ENCODE data around the gene PCGF3. TPM values are rescaled to one million over a fixed set of nuclear protein-coding genes. Genes with fewer than 3 reads are reported as not detected.

PCGF3 gene
- total and polyA plus RNA-seq, 12 donors, result 17.5 to 50.8 (median 21.9) TPM

- peaks cover under 1 to 86% (median 37%) of the 10 kb centered on the region in 9 donors for H3K36me3 ChIP-seq
- WGBS, 2 donors, result 91 to 92% methylated on average over 12 of the region's 12 CpGs
- intact Hi-C loops (cut with DNase I), result loop anchor here in 2 of 10 donors (5.0 to 10.0 kb wide), 3 partner anchors 155 to 257 kb away; no protein-coding TSS in a partner anchor
Measured at GRCh38 chr4:740011-740410, 34.4 kb downstream of the PCGF3 start.

GRCh38 chr4:740656-741282 is 35.1 kb downstream of the PCGF3 start:
- no peak for TF ChIP-seq CTCF (IDR thresholded peaks at IDR 0.05)
- Histone ChIP-seq H3K4me3 (no peak overlapping the region), H3K27me3 (no peaks in the 10 kb centered on the region), H3K4me1 (no peaks in the 10 kb centered on the region), H3K36me3 (peaks cover 0 to 79% (median 31%) of the 10 kb centered on the region in 9 donors), H3K9me3 (no peaks in the 10 kb centered on the region), H3K27ac (no peak overlapping the region)
- DNase-seq (no peak), ATAC-seq (no peak)
- intact Hi-C loops (cut with DNase I), result loop anchor here in 2 of 10 donors (5.0 to 10.0 kb wide), 3 partner anchors 154 to 257 kb away; no protein-coding TSS in a partner anchor
- WGBS, 2 donors, result 85 to 87% methylated on average over 19 of the region's 19 CpGs

More at GRCh38 chr4:740011-740410, 34.4 kb downstream of the PCGF3 start:
- ATAC-seq (no peak), DNase-seq (no peak)
- Histone ChIP-seq H3K27ac (no peak overlapping the region), H3K4me3 (no peak overlapping the region), H3K27me3 (no peaks in the 10 kb centered on the region), H3K9me3 (no peaks in the 10 kb centered on the region), H3K4me1 (no peaks in the 10 kb centered on the region)
- TF ChIP-seq CTCF (IDR thresholded peaks at IDR 0.05), result no peak

GRCh38 chr4:742096-742741 is 36.6 kb downstream of the PCGF3 start:
- no peak overlapping the region for H3K27ac ChIP-seq
- ATAC-seq (peak in 4 of 8 donors; percentile 21 to 35 (median 31)), DNase-seq (no peak)
- H3K4me3 ChIP-seq, result no peak overlapping the region
- WGBS, 2 donors, result 82 to 83% methylated on average over 21 of the region's 21 CpGs
- intact Hi-C loops (cut with DNase I), result loop anchor here in 2 of 10 donors (5.0 to 10.0 kb wide), 3 partner anchors 153 to 255 kb away; no protein-coding TSS in a partner anchor
- peaks cover 0 to 67% (median 26%) of the 10 kb centered on the region in 9 donors for H3K36me3 ChIP-seq
- no peak for TF ChIP-seq CTCF (IDR thresholded peaks at IDR 0.05)
- H3K27me3 ChIP-seq, result no peaks in the 10 kb centered on the region
- no peaks in the 10 kb centered on the region for H3K9me3 ChIP-seq
- H3K4me1 ChIP-seq, result no peaks in the 10 kb centered on the region

- peak; percentile 85 to 96 (median 89) for TF ChIP-seq CTCF (IDR thresholded peaks at IDR 0.05)
- Histone ChIP-seq H3K36me3 (peaks cover 0 to 64% (median 23%) of the 10 kb centered on the region in 9 donors), H3K4me3 (no peak overlapping the region), H3K27me3 (no peaks in the 10 kb centered on the region), H3K27ac (no peak overlapping the region), H3K4me1 (no peaks in the 10 kb centered on the region), H3K9me3 (no peaks in the 10 kb centered on the region)
- intact Hi-C loops (cut with DNase I), result loop anchor here in 2 of 10 donors (5.0 to 10.0 kb wide), 3 partner anchors 152 to 254 kb away; no protein-coding TSS in a partner anchor
- DNase-seq (peak; percentile 56 to 76), ATAC-seq (peak; percentile 68 to 89 (median 88))
- WGBS, 2 donors, result 74 to 80% methylated on average over 26 of the region's 26 CpGs
Measured at GRCh38 chr4:742742-743311, 37.2 kb downstream of the PCGF3 start.
